ENCODE results near the gene GABRD. TPM values are rescaled to one million over a fixed set of nuclear protein-coding genes. Genes with fewer than 3 reads are reported as not detected.
A peak's percentile ranks its signal among the peaks of the same experiment; 100 is the strongest.
"Not testable (repeated sequence)": the region's sequence is repeated elsewhere in the genome, so short reads cannot be mapped to it uniquely, and the experiment has no call there.

Gene GABRD
- total RNA-seq, 1 experiment from 2014 or later = 0.16 TPM

DNA sequence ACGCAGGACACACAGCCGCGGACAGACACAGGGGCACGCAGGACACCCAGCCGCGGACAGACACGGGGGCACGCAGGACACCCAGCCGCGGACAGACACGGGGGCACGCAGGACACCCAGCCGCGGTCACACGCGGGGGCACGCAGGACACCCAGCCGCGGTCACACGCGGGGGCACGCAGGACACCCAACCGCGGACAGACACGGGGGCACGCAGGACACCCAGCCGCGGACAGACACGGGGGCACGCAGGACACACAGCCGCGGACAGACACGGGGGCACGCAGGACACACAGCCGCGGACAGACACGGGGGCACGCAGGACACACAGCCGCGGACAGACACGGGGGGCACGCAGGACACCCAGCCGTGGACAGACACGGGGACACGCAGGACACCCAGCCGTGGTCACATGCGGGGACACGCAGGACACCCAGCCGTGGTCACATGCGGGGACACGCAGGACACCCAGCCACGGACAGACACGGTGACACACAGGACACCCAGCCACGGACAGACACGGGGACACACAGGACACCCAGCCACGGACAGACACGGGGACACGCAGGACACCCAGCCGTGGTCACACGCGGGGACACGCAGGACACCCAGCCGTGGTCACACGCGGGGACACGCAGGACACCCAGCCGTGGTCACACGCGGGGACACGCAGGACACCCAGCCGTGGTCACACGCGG lies 37.4 kb upstream of the GABRD start:
- DNase-seq (ENCODE audit: low read depth, low spot score); in situ Hi-C loops (cut with HindIII; ENCODE audit: low pct_unique_long_range_greater_than_20kb, low sequenced_read_pairs): not testable (repeated sequence)

DNA sequence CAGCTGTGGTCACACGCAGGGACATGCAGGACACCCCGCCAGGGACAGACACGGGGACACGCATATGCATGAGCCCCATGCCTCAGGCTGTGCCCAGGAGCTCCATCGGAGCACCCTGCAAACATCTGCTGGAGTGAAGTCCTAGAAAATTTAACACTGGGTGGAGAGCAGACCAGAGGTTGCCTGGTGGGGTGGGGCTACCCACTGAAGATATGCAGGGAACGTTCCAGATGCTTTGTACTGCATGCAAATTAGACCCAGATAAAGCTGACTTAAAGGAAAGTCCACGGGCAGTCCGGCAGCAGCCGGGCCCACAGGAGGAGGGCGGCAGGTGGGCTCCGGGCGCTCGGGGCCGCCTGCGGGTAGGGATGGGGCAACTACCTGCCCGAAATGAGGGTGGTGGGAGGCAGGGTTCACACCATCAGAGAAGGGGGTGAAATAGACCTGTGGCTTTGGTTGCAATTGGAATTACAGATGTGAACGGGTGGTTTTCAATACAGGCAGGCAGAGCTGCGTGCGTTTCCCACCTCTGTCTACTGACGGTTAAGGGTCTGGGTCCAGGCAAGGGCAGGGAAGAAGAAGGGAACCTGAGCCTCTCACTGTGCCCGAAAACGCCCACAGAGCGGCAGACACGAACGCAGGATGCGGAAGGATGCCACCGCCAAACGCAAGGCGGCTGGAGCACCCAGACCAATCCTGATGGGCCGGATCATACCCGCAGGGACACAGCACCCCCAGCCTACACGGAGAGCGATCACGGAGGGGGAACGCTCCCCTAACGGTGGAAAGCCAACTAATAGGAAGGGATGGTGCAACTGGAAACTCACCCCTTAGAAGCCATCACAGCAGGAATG lies 36.5 kb upstream of the GABRD start:
- in situ Hi-C loops (cut with HindIII; ENCODE audit: low pct_unique_long_range_greater_than_20kb, low sequenced_read_pairs) = no loop called here
- DNase-seq (ENCODE audit: low read depth, low spot score) = no peak

DNA sequence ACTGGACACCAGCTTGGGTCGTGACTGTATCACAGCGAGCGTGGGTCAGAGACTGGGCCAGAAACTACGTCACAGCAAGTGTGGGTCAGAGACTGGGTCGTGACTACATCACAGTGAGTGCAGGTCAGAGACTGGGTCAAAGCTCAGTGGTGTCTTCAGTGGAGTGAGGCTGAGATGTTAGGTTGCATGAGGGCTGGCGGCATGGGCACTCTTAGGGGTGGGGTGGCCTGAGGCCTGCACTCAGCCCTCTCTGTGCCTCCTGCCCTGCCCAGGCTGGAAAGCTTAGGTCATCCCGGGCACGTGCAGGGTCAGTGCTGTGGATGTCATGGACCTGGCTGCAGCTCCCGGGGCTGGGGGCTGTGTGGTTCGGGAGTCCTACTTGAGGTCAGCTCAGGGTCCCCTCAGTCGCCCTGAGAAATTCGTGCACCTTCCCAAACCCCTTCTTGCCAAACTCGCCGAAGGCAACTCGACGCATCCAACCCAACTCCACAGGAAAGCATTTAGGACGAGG lies 34.5 kb upstream of the GABRD start:
- in situ Hi-C loops (cut with HindIII; ENCODE audit: low pct_unique_long_range_greater_than_20kb, low sequenced_read_pairs) = no loop called here
- no peak for DNase-seq (ENCODE audit: low read depth, low spot score)

DNA sequence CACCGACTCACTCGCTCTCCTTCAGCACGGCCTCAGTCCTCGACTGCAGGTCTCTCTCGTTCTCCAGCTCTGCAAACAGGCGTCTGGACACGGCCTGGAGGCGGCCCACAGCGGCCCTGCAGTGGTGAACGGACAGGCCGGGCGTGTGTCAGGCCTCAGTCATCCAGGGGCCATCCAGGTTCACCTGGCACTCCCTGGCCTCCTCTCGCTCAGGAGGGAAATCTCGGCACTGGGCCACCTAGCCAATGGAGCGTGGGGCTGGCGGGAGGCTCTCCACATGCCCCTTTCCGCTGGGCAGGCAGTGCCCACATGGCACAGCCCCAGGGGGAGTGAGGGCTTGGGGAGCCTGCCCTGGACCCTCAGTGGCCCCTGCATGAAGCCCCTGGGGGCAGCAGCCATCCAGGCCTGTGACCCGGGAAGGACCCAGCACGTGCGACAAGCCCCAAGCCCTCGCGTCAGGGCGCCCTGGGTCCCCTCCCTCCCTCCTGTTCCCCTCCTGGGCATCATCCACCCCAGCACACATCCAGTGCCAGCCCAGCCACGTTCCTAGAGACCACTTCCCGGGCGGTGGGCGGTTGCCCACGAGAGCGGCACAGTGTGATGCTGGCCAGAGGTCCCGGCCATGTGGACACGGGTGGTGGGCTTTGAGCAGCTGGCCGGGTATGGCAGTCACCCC lies 33.6 kb upstream of the GABRD start:
- DNase-seq (ENCODE audit: low read depth, low spot score) = no peak
- in situ Hi-C loops (cut with HindIII; ENCODE audit: low pct_unique_long_range_greater_than_20kb, low sequenced_read_pairs) = no loop called here

DNA sequence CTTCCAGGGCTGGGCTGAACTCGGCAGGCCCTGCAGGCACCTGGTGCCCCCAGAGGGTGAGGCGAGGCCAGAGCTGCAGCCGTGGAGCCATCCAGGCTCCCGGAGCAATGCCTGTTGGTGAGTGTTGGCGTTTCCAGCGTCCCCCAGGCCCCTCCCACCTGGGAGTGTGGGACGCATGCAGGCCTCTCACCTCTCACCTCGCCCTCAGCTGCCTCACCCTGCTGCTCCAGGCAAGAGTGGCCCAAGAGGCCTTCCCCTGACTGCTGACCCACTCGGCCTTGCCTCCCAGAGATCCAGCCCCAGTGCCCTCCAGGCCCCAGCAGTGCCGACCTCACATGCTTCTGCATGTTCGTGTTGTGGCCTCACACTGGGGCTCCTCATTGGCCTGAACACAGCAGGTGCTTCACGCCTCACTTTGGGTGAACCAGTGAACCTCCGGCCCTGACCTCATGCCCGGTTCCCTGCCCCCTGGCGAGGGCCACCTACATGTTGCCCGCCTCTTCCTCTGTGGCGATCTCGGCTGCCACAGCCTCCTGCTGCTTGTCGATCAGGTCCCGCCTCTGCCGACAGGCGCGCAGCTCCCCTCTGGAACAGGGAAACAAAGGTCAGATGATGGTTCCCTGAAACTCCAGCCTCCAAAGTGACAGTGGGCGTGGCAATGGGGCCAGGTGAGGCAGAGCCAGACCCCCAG lies 32.5 kb upstream of the GABRD start:
- in situ Hi-C loops (cut with HindIII; ENCODE audit: low pct_unique_long_range_greater_than_20kb, low sequenced_read_pairs) = no loop called here
- no peak for DNase-seq (ENCODE audit: low read depth, low spot score)

DNA sequence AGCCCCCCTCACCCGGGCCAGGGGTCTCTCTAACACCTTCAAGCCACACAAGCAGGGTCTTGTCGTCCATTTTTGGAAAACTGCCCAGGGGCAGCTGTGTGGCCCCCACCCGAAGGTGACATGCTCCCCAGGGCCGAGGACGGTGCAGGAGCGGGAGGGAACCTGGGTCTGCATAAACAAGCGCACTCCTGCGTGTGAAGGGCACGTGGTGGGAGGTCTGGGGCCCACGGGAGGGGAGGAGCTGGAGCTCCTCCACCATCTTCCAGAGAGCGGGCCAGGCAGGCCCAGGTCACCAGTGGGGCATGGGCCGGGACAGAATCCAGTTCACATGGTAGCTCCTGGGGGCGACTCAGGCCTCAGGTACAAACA lies 32.0 kb upstream of the GABRD start:
- in situ Hi-C loops (cut with HindIII; ENCODE audit: low pct_unique_long_range_greater_than_20kb, low sequenced_read_pairs) = no loop called here
- DNase-seq (ENCODE audit: low read depth, low spot score) = no peak

DNA sequence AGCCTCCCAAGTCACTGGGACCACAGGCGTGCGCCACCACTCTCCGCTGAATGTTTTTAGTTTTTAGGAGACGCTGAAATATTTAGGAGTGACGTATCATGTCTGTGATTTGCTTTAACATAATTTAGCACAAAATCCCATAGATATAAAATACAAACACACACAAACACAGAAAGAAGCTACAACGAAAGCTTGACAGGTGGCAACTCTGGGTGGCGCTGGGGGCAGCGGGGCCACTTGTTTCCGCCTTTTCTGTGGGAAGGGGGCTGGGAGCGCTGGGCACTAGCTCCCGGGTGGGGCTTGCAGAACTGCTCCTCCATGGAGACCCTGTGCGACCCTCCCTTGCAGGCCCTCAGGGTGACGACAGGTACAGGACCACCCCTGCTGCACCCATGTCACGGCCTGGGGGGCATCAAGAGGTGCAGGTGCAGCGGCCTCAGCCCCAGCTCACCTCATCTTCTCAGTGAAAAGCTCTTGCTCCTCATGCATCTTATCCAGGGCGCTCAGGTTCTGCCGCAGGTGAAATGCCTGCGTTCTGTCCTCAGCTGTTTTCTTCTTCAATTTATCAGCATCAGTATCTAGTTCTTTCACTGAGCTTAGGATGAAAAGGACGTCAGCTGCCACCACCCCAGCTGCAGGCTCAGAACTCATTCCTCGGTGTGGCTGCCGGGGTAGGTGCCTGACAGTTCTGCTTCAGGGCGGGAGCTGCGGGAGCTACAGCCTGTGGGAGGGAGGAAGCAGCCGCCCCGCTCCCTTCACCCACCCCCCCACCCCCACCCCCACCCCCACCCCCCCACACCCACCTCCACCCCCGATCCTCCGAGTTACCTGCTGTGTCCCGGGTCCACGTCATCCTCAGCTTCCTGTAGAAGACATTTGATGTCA lies 30.8 kb upstream of the GABRD start:
- in situ Hi-C loops (cut with HindIII; ENCODE audit: low pct_unique_long_range_greater_than_20kb, low sequenced_read_pairs) = no loop called here
- DNase-seq (ENCODE audit: low read depth, low spot score) = no peak

DNA sequence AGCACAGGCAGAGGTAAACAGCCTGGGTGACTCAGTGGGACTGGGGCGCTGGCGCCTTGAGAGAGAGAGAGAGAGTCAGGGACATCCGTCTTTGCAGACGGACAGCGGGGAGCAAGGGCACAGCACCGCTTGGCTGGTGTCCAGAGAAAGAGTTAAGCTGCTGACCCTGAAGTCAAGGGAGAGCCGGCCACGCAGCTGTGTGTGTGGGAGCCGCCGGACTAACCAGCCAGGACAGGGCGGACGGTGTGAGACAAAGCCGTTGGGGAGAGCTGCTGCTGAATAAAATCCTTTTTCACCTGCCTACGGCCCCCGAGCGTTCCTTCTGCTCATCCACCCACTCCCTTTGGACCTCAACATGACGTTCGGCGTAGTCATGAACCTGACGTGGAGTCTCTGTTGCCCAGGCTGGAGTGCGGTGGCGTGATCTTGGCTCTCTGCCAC lies 30.0 kb upstream of the GABRD start:
- in situ Hi-C loops (cut with HindIII; ENCODE audit: low pct_unique_long_range_greater_than_20kb, low sequenced_read_pairs) = no loop called here

DNA sequence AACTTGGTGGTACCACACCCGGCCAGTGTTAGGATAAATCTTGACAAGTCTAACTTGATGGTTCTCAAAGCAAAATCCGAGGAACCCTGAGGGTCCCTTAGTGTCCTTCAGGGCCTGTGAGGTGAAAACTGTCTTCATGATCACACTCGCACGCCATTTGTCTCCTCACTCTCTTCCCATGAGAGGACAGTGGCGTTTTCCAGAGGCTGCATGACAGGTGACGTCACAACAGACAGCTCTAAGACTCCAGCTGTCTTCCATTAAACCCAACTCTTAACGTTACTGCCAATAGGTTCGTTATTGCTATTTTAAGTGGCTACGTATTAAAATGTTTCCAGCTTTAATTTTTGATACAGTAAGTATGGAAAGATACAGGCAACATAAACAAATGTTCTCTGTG lies 29.4 kb upstream of the GABRD start:
- no peak for DNase-seq (ENCODE audit: low read depth, low spot score)
- in situ Hi-C loops (cut with HindIII; ENCODE audit: low pct_unique_long_range_greater_than_20kb, low sequenced_read_pairs) = no loop called here

More for the DNA sequence above, 30.0 kb upstream of the GABRD start:
- no peak for DNase-seq (ENCODE audit: low read depth, low spot score)

DNA sequence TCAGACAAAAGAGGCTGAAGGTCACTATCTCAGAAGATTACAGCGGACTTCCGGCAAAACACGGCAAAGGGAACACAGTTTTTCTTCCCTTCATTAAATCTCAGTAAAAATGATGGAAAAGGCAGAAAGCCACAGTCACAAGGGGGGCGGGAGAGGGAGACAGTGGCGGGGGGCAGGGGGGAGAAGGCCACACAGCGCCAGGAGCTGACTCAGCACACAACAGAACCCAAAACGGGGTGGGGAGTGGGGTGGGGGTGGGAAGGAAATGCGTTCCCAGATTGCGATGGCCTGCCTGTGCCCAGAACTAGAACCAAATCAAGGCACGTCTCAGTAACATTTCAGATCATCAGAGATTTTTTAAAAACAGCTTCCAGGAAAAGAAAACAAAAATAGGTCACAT lies 28.9 kb upstream of the GABRD start:
- in situ Hi-C loops (cut with HindIII; ENCODE audit: low pct_unique_long_range_greater_than_20kb, low sequenced_read_pairs) = no loop called here
- no peak for DNase-seq (ENCODE audit: low read depth, low spot score)

DNA sequence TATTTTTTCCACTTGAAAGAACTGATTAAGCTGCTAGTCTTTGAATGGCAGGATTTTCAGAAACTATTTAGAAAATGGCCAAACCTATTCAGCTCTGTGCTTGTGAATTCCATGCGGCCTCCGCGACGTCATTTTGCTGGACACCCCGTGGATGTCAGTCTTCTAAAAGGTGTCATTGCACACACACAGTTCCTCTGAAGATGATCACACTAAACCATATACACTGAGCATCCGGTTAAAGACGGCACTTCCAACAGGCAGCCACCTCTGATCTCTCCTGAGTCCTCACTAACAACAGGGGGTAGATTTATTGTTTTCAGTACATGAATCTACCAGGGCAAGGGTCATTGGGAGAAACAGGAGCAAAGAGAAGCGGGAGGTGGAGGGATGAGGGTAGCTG lies 24.6 kb upstream of the GABRD start:
- in situ Hi-C loops (cut with HindIII; ENCODE audit: low pct_unique_long_range_greater_than_20kb, low sequenced_read_pairs) = no loop called here

DNA sequence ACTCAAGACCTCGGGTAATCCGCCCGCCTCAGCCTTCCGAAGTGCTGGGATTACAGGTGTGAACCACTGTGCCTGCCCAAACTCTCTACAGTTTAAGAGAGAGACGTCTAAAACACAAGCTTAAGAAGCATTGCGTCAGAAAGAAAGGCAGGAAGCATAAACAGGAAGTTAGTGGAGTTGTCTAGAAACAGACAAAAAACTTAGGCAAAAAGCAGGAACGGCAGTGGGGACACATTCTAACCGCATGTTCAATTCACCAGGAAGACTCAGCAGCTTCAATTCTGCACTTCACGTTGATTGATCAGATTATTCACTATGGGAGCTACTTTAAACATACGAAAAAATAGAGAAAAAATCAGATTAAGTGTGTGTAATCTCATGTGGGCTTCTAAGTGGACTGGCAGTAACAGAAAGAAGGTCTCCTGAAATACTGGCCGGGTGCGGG lies 22.9 kb upstream of the GABRD start:
- no peak for DNase-seq (ENCODE audit: low read depth, low spot score)
- in situ Hi-C loops (cut with HindIII; ENCODE audit: low pct_unique_long_range_greater_than_20kb, low sequenced_read_pairs) = no loop called here

More for the DNA sequence above, 24.6 kb upstream of the GABRD start:
- DNase-seq (ENCODE audit: low read depth, low spot score) = no peak

DNA sequence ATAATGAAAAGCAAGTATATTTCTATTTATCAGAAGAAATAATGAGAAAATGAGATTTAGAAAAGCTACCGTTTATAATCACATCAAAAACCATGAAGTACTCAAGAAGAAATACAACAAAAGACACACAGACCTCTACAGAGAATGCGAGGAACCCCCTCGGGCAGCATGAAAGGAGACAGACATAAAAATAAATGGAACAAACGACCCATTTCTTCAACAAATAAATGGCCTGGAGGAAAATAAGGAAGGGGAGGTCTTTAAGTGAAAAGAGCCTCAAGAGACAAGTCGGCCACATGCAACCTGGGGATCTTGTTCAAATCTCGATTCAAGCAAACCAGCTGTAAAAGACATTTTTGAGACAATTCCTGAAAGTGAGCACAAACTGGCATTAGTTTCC lies 21.6 kb upstream of the GABRD start:
- in situ Hi-C loops (cut with HindIII; ENCODE audit: low pct_unique_long_range_greater_than_20kb, low sequenced_read_pairs) = no loop called here
- peak; percentile 69 for DNase-seq (ENCODE audit: low read depth, low spot score)

DNA sequence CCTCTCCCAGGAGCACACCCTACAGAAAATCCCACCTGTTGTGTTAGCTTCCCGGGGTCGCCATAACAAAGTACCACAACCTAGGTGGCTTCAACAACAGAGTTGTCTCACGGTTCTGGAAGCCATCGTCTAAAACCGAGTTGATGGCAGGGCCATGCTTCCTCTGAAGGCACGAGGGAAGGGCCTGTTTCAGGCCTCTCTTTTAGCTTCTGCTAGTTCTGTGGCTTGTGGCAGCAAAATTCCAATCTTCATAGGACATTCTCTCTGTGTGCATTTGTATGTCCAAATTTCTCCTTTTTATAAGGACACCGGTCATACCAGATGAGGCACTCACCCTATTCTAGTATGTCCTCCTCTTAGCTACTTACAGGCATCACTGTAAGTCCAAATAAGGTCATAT lies 18.7 kb upstream of the GABRD start:
- in situ Hi-C loops (cut with HindIII; ENCODE audit: low pct_unique_long_range_greater_than_20kb, low sequenced_read_pairs) = no loop called here
- no peak for DNase-seq (ENCODE audit: low read depth, low spot score)

DNA sequence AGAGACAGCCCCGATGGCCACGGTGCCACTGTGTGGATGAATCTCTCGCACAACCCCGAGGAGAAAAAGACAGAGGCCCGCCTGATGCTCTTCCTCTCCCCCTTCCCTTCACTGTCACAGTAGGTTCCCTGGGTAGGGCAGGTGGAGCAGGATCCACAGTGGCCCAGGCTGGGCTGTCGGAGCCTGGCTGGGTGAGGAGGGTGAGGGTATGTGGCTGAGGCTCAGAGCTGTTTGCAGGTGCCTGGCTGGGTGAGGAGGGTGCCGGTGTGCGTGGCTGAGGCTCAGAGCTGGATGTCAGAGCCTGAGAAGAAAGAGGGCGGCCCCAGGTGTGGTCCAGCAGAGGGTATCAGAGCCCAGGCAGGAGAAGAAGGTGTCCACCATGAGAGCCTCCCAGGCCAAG lies 18.3 kb upstream of the GABRD start:
- in situ Hi-C loops (cut with HindIII; ENCODE audit: low pct_unique_long_range_greater_than_20kb, low sequenced_read_pairs) = no loop called here
- DNase-seq (ENCODE audit: low read depth, low spot score) = no peak

DNA sequence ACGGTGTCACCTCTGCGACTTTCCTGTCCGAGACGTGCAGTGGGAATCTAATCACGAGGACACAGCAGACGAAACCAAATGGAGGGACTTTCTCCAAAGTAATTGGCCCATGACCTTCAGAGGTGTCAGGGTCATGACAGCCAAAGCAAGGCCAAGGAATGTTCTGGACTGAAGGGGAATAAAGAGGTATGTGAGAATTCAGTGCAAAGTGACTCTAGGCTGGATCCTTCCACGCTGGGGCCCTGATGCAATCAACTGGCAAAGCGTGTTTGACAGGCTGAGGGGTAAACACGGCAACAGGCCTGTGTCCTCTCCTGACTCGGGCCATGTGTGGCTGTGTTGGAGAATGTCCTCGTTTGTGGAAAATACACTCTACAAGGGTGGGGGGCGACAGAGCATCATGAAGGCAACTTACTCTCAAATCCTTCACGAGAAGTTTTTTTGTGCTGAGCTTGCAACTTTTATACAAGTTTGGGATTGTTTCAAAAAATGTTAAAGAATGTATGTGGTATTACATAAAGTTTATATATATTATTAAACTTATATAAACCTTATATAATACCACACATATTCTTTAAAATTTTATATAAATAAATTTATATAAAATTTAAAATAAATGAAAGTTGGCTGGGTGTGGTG lies 17.3 kb upstream of the GABRD start:
- in situ Hi-C loops (cut with HindIII; ENCODE audit: low pct_unique_long_range_greater_than_20kb, low sequenced_read_pairs) = no loop called here
- no peak for DNase-seq (ENCODE audit: low read depth, low spot score)
